Mononuclear cell (primary cell): Measurements from ENCODE around the gene CACNG7. TPM values are rescaled to one million over a fixed set of nuclear protein-coding genes. Genes with fewer than 3 reads are reported as not detected.

Experiments used
- H3K27me3 ChIP-seq: 2 replicates; pipeline ENCODE4 v1.6.0; 2011; ENCODE audit warnings: low read length, control low read depth; ENCODE audit not compliant: insufficient read depth
- H3K4me1 ChIP-seq: 2 replicates; pipeline ENCODE4 v1.5.1; 2011; ENCODE audit warnings: mild to moderate bottlenecking, low read length, control low read depth; ENCODE audit not compliant: insufficient read depth
- H3K4me3 ChIP-seq: 2 replicates; pipeline ENCODE4 v1.5.1; 2011; ENCODE audit warnings: mild to moderate bottlenecking, low read length, moderate library complexity
- H3K9me3 ChIP-seq: 2 replicates; pipeline ENCODE4 v1.5.1; 2011; ENCODE audit warnings: low read depth, mild to moderate bottlenecking, control low read depth, low read length
- total RNA-seq: library from RNA; depleted of rRNA; stranded (reverse); fragments of >200 nt; gene quantifications from one replicate; pipeline ENCODE4 v1.2.3, GENCODE V29; 2012

Gene CACNG7
- total RNA-seq, 1 donor: not detected

GRCh38 chr19:53991224-53992113 lies 82.4 kb downstream of the CACNG7 start, which contains the start of gene CACNG6:
Gene CACNG6 (plus strand): TSS chr19:53991637. CDS start chr19:53992878, 1,241 bp downstream.
- Histone ChIP-seq H3K4me1 (peaks cover 3% of the 10 kb centered on the region), H3K9me3 (no peaks in the 10 kb centered on the region), H3K4me3 (no peak within 1 kb of the TSS), H3K27me3 (peaks cover 25% of the 10 kb centered on the region)

GRCh38 chr19:53992211-53992610 lies 83.1 kb downstream of the CACNG7 start:
- Histone ChIP-seq H3K4me1 (peaks cover 3% of the 10 kb centered on the region), H3K27me3 (peaks cover 25% of the 10 kb centered on the region), H3K4me3 (no peak overlapping the region), H3K9me3 (no peaks in the 10 kb centered on the region)

DNA sequence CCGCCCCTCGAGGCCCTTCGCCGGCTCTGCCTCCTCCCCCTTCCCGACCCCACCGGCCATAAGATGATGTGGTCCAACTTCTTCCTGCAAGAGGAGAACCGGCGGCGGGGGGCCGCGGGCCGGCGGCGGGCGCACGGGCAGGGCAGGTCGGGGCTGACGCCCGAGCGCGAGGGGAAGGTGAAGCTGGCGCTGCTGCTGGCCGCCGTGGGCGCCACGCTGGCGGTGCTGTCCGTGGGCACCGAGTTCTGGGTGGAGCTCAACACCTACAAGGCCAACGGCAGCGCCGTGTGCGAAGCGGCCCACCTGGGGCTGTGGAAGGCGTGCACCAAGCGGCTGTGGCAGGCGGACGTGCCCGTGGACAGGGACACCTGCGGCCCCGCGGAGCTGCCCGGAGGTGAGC lies 83.7 kb downstream of the CACNG7 start:
- no peak overlapping the region for H3K4me3 ChIP-seq
- no peaks in the 10 kb centered on the region for H3K9me3 ChIP-seq
- H3K27me3 ChIP-seq: peaks cover 25% of the 10 kb centered on the region
- H3K4me1 ChIP-seq: peaks cover 3% of the 10 kb centered on the region

GRCh38 chr19:53993448-53993847 lies 84.4 kb downstream of the CACNG7 start:
- Histone ChIP-seq H3K9me3 (no peaks in the 10 kb centered on the region), H3K4me3 (no peak overlapping the region), H3K27me3 (peaks cover 25% of the 10 kb centered on the region), H3K4me1 (peaks cover 3% of the 10 kb centered on the region)

Other genes with a start within 250 kb of the CACNG7 start
- 6.9 TPM for gene NLRP12, start 85.0 kb upstream of the CACNG7 start, total RNA-seq
- 51.9 TPM for gene MYADM, start 41.4 kb upstream of the CACNG7 start, total RNA-seq
- gene PRKCG, start 27.1 kb upstream of the CACNG7 start, total RNA-seq: 0.10 TPM
- not detected for gene CACNG8, start 53.7 kb downstream of the CACNG7 start, total RNA-seq
- gene CACNG6, start 82.4 kb downstream of the CACNG7 start, total RNA-seq: not detected
- 12.4 TPM for gene VSTM1, start 154.6 kb downstream of the CACNG7 start, total RNA-seq
- 0.21 TPM for gene TARM1, start 172.1 kb downstream of the CACNG7 start, total RNA-seq
- 8.7 TPM for gene OSCAR, start 191.5 kb downstream of the CACNG7 start, total RNA-seq
- gene NDUFA3, start 193.6 kb downstream of the CACNG7 start, total RNA-seq: 6.9 TPM
- 5.7 TPM for gene TFPT, start 206.4 kb downstream of the CACNG7 start, total RNA-seq
- 27.8 TPM for gene PRPF31, start 206.5 kb downstream of the CACNG7 start, total RNA-seq
- 8.1 TPM for gene CNOT3, start 228.5 kb downstream of the CACNG7 start, total RNA-seq